ENCODE measurements around the gene KRTAP5-2. TPM values are rescaled to one million over a fixed set of nuclear protein-coding genes. Genes with fewer than 3 reads are reported as not detected.

The KRTAP5-2 gene
- total and polyA plus RNA-seq, 2 of the 4 experiments (the other 2 are of a cell fraction): not detected

- no peak for TF ChIP-seq RCOR1 (IDR thresholded peaks at IDR 0.05; ENCODE audit: insufficient replicate concordance, low read length)
Measured at GRCh38 chr11:1553808-1554594, 44.1 kb downstream of the KRTAP5-2 start (continued).

GRCh38 chr11:1549338-1550330 lies 48.5 kb downstream of the KRTAP5-2 start:
- no peak overlapping the region for H2AFZ ChIP-seq (replicated peaks; ENCODE audit: low read length, poor library complexity)
- H3K79me1 ChIP-seq (ENCODE audit: low read depth in 1 of 2, low read length in 2 of 2): no peaks in the 10 kb centered on the region
- TF ChIP-seq RFX5 (IDR thresholded peaks at IDR 0.05; ENCODE audit: low read depth, low read length) (no peak), POLR2A (IDR thresholded peaks at IDR 0.05; ENCODE audit: low read depth, low read length) (no peak), RAD21 (IDR thresholded peaks at IDR 0.05; ENCODE audit: low read length) (no peak), NFE2L2 (IDR thresholded peaks at IDR 0.05; ENCODE audit: low read depth, low read length) (no peak), MXI1 (IDR thresholded peaks at IDR 0.05; ENCODE audit: borderline replicate concordance, low read depth, low read length) (no peak), CTCF (conservative IDR thresholded peaks at IDR 0.05; ENCODE audit: low read depth, low read length) (no peak), FOS (IDR thresholded peaks at IDR 0.05; ENCODE audit: low read depth, low read length) (no peak)
- no peak overlapping the region for H3K27ac ChIP-seq (ENCODE audit: insufficient read depth, low read length)
- H3K14ac ChIP-seq (replicated peaks; ENCODE audit: low read depth, low read length): no peak overlapping the region
- CTCF ChIA-PET: interaction anchor here (2.1 kb wide), 1 partner anchor 25 kb away, joined by 6 read pairs; no protein-coding TSS in a partner anchor
- dilution Hi-C loops (cut with HindIII; ENCODE audit: low sequenced_read_pairs, unreplicated experiment): no loop called here
- in situ Hi-C loops (cut with MboI; ENCODE audit: low sequenced_read_pairs): no loop called here
- no peaks in the 10 kb centered on the region for H3K36me3 ChIP-seq (ENCODE audit: control insufficient read depth, insufficient read depth, low read length)
- DNase-seq (no peak), ATAC-seq (ENCODE audit: low read depth) (no peak)
- no peak overlapping the region for H2BK15ac ChIP-seq (ENCODE audit: low read depth, low read length)
- peaks cover 34% of the 10 kb centered on the region for H3K27me3 ChIP-seq (ENCODE audit: control insufficient read depth, insufficient read depth, low read length)
- H3K56ac ChIP-seq (ENCODE audit: extremely low read depth, insufficient read depth, low read length): no peak overlapping the region
- peaks cover 4% of the 10 kb centered on the region; the same call in 1 of the 2 replicates for H3K4me1 ChIP-seq (ENCODE audit: control insufficient read depth, insufficient read depth, low read length)
- no peak overlapping the region for H3K4ac ChIP-seq (ENCODE audit: low read depth, low read length)
- H2AK9ac ChIP-seq (replicated peaks; ENCODE audit: low read depth, low read length, poor library complexity): no peak overlapping the region
- H3K18ac ChIP-seq (ENCODE audit: low read depth, low read length): no peak overlapping the region
- H4K91ac ChIP-seq (ENCODE audit: insufficient read depth, low read depth, low read length): no peak overlapping the region
- H3K9ac ChIP-seq (ENCODE audit: low read depth, low read length): no peak overlapping the region
- no TSS peak for BruUV-seq (replicated peaks)
- no peak overlapping the region for H2BK5ac ChIP-seq (ENCODE audit: low read depth, low read length, poor library complexity, severe bottlenecking)
- H3K9me3 ChIP-seq (ENCODE audit: control insufficient read depth, insufficient read depth, low read length): no peaks in the 10 kb centered on the region
- no peak overlapping the region; the same call in 1 of the 2 replicates for H2AK5ac ChIP-seq (ENCODE audit: low read depth, low read length)
- 73% methylated on average over 10 of the region's 13 CpGs; no CpG with 5 or more reads in 1 of the 2 experiments for WGBS, 2 experiments (ENCODE audit: extremely low coverage in 2 of 2, insufficient read length in 1 of 2)
- POLR2A ChIA-PET (ENCODE audit: unreplicated experiment): no interaction called here
- H2BK20ac ChIP-seq (ENCODE audit: low read depth, low read length): no peak overlapping the region
- H3K4me2 ChIP-seq (ENCODE audit: low read depth, low read length): no peak overlapping the region
- H3K9me1 ChIP-seq (ENCODE audit: insufficient read depth, low read length): no peaks in the 10 kb centered on the region
- H3K23ac ChIP-seq (ENCODE audit: low read depth, low read length): no peak overlapping the region
- H3K4me3 ChIP-seq (ENCODE audit: insufficient read depth, low read depth, low read length): no peak overlapping the region
- H4K8ac ChIP-seq (ENCODE audit: low read depth in 2 of 2, low read length in 2 of 2): no peak overlapping the region
- H2BK120ac ChIP-seq (ENCODE audit: low read depth, low read length): no peak overlapping the region
- peaks cover 5% of the 10 kb centered on the region; the same call in 1 of the 2 replicates for H4K20me1 ChIP-seq (ENCODE audit: insufficient read depth, low read length)
- intact Hi-C loops (cut with micrococcal nuclease): no loop called here
- no peak overlapping the region for H4K5ac ChIP-seq (ENCODE audit: low read depth, low read length)
